Neural cell (in vitro differentiated cells): ENCODE results near the gene KBTBD7.

Experiments
- EP300 ChIP-seq: fragments of 450-650 bp; conservative IDR thresholded peaks from 2 replicates; pipeline ENCODE4 v1.6.1; 2014; ENCODE audit warnings: antibody characterized with exemption, mild to moderate bottlenecking, moderate library complexity; ENCODE audit not compliant: poor library complexity, severe bottlenecking
- EZH2 ChIP-seq: fragments of 200-600, 300-800 bp; shearing (Covaris generic), sonication (generic); IDR thresholded peaks from 2 replicates; pipeline ENCODE4 v1.6.1; 2014; ENCODE audit warnings: antibody characterized with exemption, low read length, borderline replicate concordance, mild to moderate bottlenecking; ENCODE audit not compliant: insufficient read depth, poor library complexity, severe bottlenecking
- MXI1 ChIP-seq: fragments of 450-650 bp; conservative IDR thresholded peaks from 2 replicates; pipeline ENCODE4 v1.6.1; 2014; ENCODE audit warnings: antibody characterized with exemption, mild to moderate bottlenecking; ENCODE audit not compliant: poor library complexity, severe bottlenecking
- POLR2AphosphoS5 ChIP-seq: IDR thresholded peaks from 2 replicates; pipeline ENCODE4 v1.6.1; 2012
- RAD21 ChIP-seq: fragments of 450-650 bp; conservative IDR thresholded peaks from 2 replicates; pipeline ENCODE4 v1.6.1; 2014; ENCODE audit warnings: antibody characterized with exemption, mild to moderate bottlenecking, moderate library complexity
- SMC3 ChIP-seq: fragments of 450-650 bp; conservative IDR thresholded peaks from 2 replicates; pipeline ENCODE4 v1.6.1; 2014; ENCODE audit warnings: antibody characterized with exemption, mild to moderate bottlenecking, moderate library complexity; ENCODE audit not compliant: poor library complexity
- TAF1 ChIP-seq: IDR thresholded peaks from 2 replicates; pipeline ENCODE4 v1.6.1; 2012; ENCODE audit warnings: low read depth
- TF ChIP-seq, protein P1 (sequence below): fragments of 450-650 bp; IDR thresholded peaks from 2 replicates; pipeline ENCODE4 v1.5.1; 2014; ENCODE audit warnings: antibody characterized with exemption, mild to moderate bottlenecking, moderate library complexity; ENCODE audit not compliant: poor library complexity, severe bottlenecking
- TF ChIP-seq, protein P2 (sequence below): IDR thresholded peaks from 2 replicates; pipeline ENCODE4 v1.6.1; 2012; ENCODE audit warnings: borderline replicate concordance

DNA sequence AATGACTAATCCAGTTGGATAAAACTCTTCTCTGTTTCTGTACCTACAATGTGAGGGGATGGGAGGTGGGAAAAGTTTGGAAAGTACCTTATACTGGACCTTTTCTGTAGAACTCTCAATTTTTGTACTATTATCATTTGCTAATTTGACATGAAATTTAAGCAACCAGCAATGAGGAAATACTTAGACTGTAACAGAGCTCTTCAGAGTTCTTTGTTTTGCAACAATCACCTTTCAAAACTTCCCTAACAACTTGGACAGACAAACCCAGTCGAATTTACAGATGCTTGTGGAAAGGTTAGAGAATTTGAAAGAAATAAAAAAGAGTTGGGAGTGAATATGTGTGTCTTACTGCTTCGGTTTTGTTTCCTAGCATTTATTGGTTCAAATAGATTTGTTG lies 16.8 kb downstream of the KBTBD7 start:
- TF ChIP-seq, protein P1, sequence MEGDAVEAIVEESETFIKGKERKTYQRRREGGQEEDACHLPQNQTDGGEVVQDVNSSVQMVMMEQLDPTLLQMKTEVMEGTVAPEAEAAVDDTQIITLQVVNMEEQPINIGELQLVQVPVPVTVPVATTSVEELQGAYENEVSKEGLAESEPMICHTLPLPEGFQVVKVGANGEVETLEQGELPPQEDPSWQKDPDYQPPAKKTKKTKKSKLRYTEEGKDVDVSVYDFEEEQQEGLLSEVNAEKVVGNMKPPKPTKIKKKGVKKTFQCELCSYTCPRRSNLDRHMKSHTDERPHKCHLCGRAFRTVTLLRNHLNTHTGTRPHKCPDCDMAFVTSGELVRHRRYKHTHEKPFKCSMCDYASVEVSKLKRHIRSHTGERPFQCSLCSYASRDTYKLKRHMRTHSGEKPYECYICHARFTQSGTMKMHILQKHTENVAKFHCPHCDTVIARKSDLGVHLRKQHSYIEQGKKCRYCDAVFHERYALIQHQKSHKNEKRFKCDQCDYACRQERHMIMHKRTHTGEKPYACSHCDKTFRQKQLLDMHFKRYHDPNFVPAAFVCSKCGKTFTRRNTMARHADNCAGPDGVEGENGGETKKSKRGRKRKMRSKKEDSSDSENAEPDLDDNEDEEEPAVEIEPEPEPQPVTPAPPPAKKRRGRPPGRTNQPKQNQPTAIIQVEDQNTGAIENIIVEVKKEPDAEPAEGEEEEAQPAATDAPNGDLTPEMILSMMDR: no peak
- no peak for TF ChIP-seq MXI1
- TF ChIP-seq EZH2: no peak
- TF ChIP-seq SMC3: no peak
- TF ChIP-seq TAF1: no peak
- no peak for TF ChIP-seq EP300
- no peak for TF ChIP-seq POLR2AphosphoS5
- TF ChIP-seq, protein P2, sequence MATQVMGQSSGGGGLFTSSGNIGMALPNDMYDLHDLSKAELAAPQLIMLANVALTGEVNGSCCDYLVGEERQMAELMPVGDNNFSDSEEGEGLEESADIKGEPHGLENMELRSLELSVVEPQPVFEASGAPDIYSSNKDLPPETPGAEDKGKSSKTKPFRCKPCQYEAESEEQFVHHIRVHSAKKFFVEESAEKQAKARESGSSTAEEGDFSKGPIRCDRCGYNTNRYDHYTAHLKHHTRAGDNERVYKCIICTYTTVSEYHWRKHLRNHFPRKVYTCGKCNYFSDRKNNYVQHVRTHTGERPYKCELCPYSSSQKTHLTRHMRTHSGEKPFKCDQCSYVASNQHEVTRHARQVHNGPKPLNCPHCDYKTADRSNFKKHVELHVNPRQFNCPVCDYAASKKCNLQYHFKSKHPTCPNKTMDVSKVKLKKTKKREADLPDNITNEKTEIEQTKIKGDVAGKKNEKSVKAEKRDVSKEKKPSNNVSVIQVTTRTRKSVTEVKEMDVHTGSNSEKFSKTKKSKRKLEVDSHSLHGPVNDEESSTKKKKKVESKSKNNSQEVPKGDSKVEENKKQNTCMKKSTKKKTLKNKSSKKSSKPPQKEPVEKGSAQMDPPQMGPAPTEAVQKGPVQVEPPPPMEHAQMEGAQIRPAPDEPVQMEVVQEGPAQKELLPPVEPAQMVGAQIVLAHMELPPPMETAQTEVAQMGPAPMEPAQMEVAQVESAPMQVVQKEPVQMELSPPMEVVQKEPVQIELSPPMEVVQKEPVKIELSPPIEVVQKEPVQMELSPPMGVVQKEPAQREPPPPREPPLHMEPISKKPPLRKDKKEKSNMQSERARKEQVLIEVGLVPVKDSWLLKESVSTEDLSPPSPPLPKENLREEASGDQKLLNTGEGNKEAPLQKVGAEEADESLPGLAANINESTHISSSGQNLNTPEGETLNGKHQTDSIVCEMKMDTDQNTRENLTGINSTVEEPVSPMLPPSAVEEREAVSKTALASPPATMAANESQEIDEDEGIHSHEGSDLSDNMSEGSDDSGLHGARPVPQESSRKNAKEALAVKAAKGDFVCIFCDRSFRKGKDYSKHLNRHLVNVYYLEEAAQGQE: no peak
- TF ChIP-seq RAD21: no peak
